ENCODE measurements around the gene TREML4. TPM values are rescaled to one million over a fixed set of nuclear protein-coding genes. Genes with fewer than 3 reads are reported as not detected.

The TREML4 gene
- total and polyA plus RNA-seq, 8 donors = not detected

DNA sequence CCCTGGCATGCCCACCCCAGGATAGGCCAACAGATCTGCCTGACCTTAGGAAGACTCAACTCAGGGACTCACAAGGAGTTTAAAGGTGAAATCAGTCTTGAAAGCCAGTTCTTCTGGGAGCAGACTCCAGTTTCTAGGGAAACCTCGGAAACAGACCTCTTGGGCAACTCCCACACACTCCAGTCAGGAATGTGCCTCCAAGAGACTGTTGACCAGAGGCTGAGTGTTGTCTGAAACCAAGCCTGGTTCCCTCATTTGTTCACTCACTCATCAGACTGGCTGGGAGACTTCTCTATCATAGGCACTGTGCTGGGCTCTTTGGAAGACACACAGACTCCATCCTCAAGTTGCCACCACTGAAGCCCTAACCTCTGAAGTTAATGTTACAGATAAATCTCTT is 56.6 kb downstream of the TREML4 start:
- TF ChIP-seq EP300 (IDR thresholded peaks at IDR 0.05) (no peak), POLR2AphosphoS5 (IDR thresholded peaks at IDR 0.05) (no peak), POLR2A (IDR thresholded peaks at IDR 0.05) (no peak)
- TF ChIP-seq, protein P1, sequence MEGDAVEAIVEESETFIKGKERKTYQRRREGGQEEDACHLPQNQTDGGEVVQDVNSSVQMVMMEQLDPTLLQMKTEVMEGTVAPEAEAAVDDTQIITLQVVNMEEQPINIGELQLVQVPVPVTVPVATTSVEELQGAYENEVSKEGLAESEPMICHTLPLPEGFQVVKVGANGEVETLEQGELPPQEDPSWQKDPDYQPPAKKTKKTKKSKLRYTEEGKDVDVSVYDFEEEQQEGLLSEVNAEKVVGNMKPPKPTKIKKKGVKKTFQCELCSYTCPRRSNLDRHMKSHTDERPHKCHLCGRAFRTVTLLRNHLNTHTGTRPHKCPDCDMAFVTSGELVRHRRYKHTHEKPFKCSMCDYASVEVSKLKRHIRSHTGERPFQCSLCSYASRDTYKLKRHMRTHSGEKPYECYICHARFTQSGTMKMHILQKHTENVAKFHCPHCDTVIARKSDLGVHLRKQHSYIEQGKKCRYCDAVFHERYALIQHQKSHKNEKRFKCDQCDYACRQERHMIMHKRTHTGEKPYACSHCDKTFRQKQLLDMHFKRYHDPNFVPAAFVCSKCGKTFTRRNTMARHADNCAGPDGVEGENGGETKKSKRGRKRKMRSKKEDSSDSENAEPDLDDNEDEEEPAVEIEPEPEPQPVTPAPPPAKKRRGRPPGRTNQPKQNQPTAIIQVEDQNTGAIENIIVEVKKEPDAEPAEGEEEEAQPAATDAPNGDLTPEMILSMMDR (IDR thresholded peaks at IDR 0.05) = no peak
- intact Hi-C loops (cut with DNase I; ENCODE audit: low total_unique reads) = no loop called here
- Histone ChIP-seq H3K4me1 (no peaks in the 10 kb centered on the region), H3K4me3 (no peak overlapping the region), H3K27ac (no peak overlapping the region), H3K27me3 (peaks cover 0 to 9% (median 4%) of the 10 kb centered on the region in 3 donors), H3K36me3 (no peaks in the 10 kb centered on the region), H3K9me3 (no peaks in the 10 kb centered on the region)
- no peak for DNase-seq
- WGBS, 5 donors = 28 to 75% (median 64%) methylated on average over 1 of the region's 1 CpG

DNA sequence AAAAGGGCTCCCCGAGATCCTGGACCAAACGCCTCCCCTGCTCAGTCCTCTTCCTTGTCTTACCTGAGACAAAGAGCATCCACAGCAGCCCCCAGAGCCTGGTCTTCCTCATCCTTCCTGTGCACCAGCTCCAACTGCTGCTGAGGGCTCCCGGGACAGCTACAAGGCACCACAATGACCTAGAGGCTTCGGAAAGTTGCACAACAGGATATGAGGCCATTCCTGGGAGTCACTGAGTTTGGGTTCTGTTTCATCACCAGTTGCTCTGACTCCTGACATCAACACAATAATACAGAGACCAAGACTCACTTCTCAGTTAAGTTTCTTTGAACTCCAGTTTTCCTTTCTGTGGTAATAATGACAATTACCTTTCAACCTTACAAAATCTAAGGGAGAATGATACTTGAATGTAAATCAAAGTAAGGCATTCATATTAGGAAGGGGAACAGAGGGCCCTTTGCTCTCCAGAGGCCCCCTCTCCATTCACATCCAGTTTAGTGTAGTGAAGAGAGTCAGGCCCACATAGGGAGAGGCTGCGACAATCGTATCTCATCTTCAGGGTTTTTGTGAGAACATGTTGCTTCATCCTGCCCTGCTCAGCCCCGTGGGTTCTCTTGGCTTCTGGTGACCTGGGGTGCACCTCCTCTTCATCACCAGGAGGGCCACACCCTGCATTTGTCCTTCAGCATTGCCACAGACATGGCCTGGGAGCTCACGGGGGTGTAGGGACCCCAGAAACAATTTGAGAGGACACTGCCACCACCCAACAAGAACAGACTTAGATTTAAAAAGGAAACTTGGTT is 58.6 kb downstream of the TREML4 start, which contains the start of gene TREM1:
TREM1 (minus strand) TSS at position 139 of the 803 bp plus-strand sequence; CDS start at position 112, 27 bp downstream.
- 61 to 81% (median 76%) methylated on average over 8 of the region's 8 CpGs for WGBS, 5 donors
- DNase-seq = peak in 1 of 2 donors; percentile 40
- no peak within 1 kb of the TSS for H3K4me3 ChIP-seq
- TF ChIP-seq, protein P1 (IDR thresholded peaks at IDR 0.05) = no peak
- TF ChIP-seq POLR2A (IDR thresholded peaks at IDR 0.05) (no peak), EP300 (IDR thresholded peaks at IDR 0.05) (no peak), POLR2AphosphoS5 (IDR thresholded peaks at IDR 0.05) (peak in 1 of 3 donors; percentile 12)
- peaks cover 0 to 9% (median 4%) of the 10 kb centered on the region in 3 donors for H3K27me3 ChIP-seq
- H3K36me3 ChIP-seq = no peaks in the 10 kb centered on the region
- peak within 1 kb of the TSS in 2 of 5 donors; percentile 28 to 59 for H3K27ac ChIP-seq
- H3K9me3 ChIP-seq = no peaks in the 10 kb centered on the region
- intact Hi-C loops (cut with DNase I; ENCODE audit: low total_unique reads) = no loop called here
- H3K4me1 ChIP-seq = no peaks in the 10 kb centered on the region

- Histone ChIP-seq H3K27ac (no peak overlapping the region), H3K9me3 (no peaks in the 10 kb centered on the region), H3K27me3 (peaks cover 0 to 9% (median 4%) of the 10 kb centered on the region in 3 donors), H3K4me3 (no peak overlapping the region), H3K36me3 (no peaks in the 10 kb centered on the region), H3K4me1 (no peaks in the 10 kb centered on the region)
- DNase-seq = peak in 1 of 2 donors; percentile 66
- intact Hi-C loops (cut with DNase I; ENCODE audit: low total_unique reads) = no loop called here
- 30 to 39% (median 35%) methylated on average over 6 of the region's 6 CpGs for WGBS, 5 donors
- TF ChIP-seq, protein P1 (IDR thresholded peaks at IDR 0.05) = no peak
- TF ChIP-seq POLR2A (IDR thresholded peaks at IDR 0.05) (no peak), POLR2AphosphoS5 (IDR thresholded peaks at IDR 0.05) (no peak), EP300 (IDR thresholded peaks at IDR 0.05) (no peak)
Observed at GRCh38 chr6:41288030-41288753, 60.0 kb downstream of the TREML4 start.

Small RNA genes within 50 kb of the gene (small RNA-seq; reads per million reads assigned to genes)
- gene AL391903.2 (0 reads per million in 4 donors), gene AL391903.3 (0 reads per million in 4 donors), gene RNA5SP207 (2.5 to 5.5 (median 3.3) reads per million in 4 donors)

Other genes with a start within 250 kb of the TREML4 start
- gene UNC5CL, start 189.1 kb upstream of the TREML4 start, total RNA-seq = 10 to 100 TPM in 4 of 5 donors, 1 to 10 TPM in 1; 2.3 to 84.8 (median 58.3) TPM
- gene UNC5CL, start 189.1 kb upstream of the TREML4 start, polyA plus RNA-seq = 10 to 100 TPM in 1 of 3 donors, 1 to 10 TPM in 2; 4.4 to 13.0 (median 9.7) TPM
- gene TSPO2, start 185.9 kb upstream of the TREML4 start, total RNA-seq = not detected
- 1 to 10 TPM in 1 of 3 donors, under 1 TPM in 2; 0.15 to 1.4 (median 0.92) TPM for gene TSPO2, start 185.9 kb upstream of the TREML4 start, polyA plus RNA-seq
- 10 to 100 TPM in 1 of 5 donors, 1 to 10 TPM in 1, not detected in 3; 7.2 to 12.6 TPM for gene APOBEC2, start 175.1 kb upstream of the TREML4 start, total RNA-seq
- 10 to 100 TPM in 2 of 3 donors, 1 to 10 TPM in 1; 7.6 to 36.7 (median 11.3) TPM for gene APOBEC2, start 175.1 kb upstream of the TREML4 start, polyA plus RNA-seq
- gene OARD1, start 156.0 kb upstream of the TREML4 start, total RNA-seq = 10 to 100 TPM in 3 of 5 donors, 1 to 10 TPM in 2; 1.2 to 39.7 (median 26.4) TPM
- gene OARD1, start 156.0 kb upstream of the TREML4 start, polyA plus RNA-seq = 10 to 100 TPM; 36.1 to 69.0 (median 36.6) TPM
- gene NFYA, start 155.4 kb upstream of the TREML4 start, total RNA-seq = 10 to 100 TPM in 4 of 5 donors, 1 to 10 TPM in 1; 8.1 to 35.0 (median 20.0) TPM
- gene NFYA, start 155.4 kb upstream of the TREML4 start, polyA plus RNA-seq = 1 to 10 TPM; 5.0 to 7.6 (median 5.9) TPM
- gene TREML1, start 74.0 kb upstream of the TREML4 start, total RNA-seq = not detected
- not detected for gene TREML1, start 74.0 kb upstream of the TREML4 start, polyA plus RNA-seq
- 10 to 100 TPM in 1 of 5 donors, not detected in 4; 19.9 TPM for gene TREM2, start 65.2 kb upstream of the TREML4 start, total RNA-seq
- gene TREM2, start 65.2 kb upstream of the TREML4 start, polyA plus RNA-seq = 1 to 10 TPM in 2 of 3 donors, under 1 TPM in 1; 0.23 to 5.0 (median 1.5) TPM
- under 1 TPM in 1 of 5 donors, not detected in 4; 0.37 TPM for gene TREML2, start 27.2 kb upstream of the TREML4 start, total RNA-seq
- gene TREML2, start 27.2 kb upstream of the TREML4 start, polyA plus RNA-seq = under 1 TPM in 2 of 3 donors, not detected in 1; 0.08 to 0.12 TPM
- gene TREM1, start 58.3 kb downstream of the TREML4 start, total RNA-seq = 1 to 10 TPM in 1 of 5 donors, not detected in 4; 1.7 TPM
- gene TREM1, start 58.3 kb downstream of the TREML4 start, polyA plus RNA-seq = 1 to 10 TPM in 1 of 3 donors, under 1 TPM in 1, not detected in 1; 0.10 to 7.7 TPM
- gene NCR2, start 107.3 kb downstream of the TREML4 start, total RNA-seq = not detected
- gene NCR2, start 107.3 kb downstream of the TREML4 start, polyA plus RNA-seq = not detected